H9 (cell line): ENCODE measurements around the gene DOCK1. TPM values are rescaled to one million over a fixed set of nuclear protein-coding genes. Genes with fewer than 3 reads are reported as not detected.
A peak's percentile ranks its signal among the peaks of the same experiment; 100 is the strongest.

ENCODE experiments used
- DNase-seq: peaks from one replicate; pipeline ENCODE4 v3.0.0-alpha.2; 2017
- H2AFZ ChIP-seq: one replicate; pipeline ENCODE4 v1.6.1; 2013; ENCODE audit warnings: mild to moderate bottlenecking, low read length, control low read depth, moderate library complexity
- H2AK5ac ChIP-seq: 2 replicates; pipeline ENCODE4 v1.6.1; 2013; ENCODE audit warnings: low read length, control low read depth, mixed read lengths; ENCODE audit not compliant: insufficient read length
- H2BK120ac ChIP-seq: one replicate; pipeline ENCODE4 v1.6.1; 2013; ENCODE audit warnings: low read depth, mild to moderate bottlenecking, low read length, control low read depth, inconsistent platforms; ENCODE audit not compliant: poor library complexity, severe bottlenecking
- H2BK12ac ChIP-seq: 2 replicates; pipeline ENCODE4 v1.6.1; 2013; ENCODE audit warnings: low read length, control low read depth, mixed read lengths, low read depth; ENCODE audit not compliant: insufficient read length
- H2BK15ac ChIP-seq: 2 replicates; pipeline ENCODE4 v1.6.1; 2013; ENCODE audit warnings: low read depth, low read length, control low read depth
- H2BK20ac ChIP-seq: one replicate; pipeline ENCODE4 v1.6.1; 2013; ENCODE audit warnings: low read depth, mild to moderate bottlenecking, low read length, control low read depth, inconsistent platforms; ENCODE audit not compliant: poor library complexity, severe bottlenecking
- H2BK5ac ChIP-seq: 2 replicates; pipeline ENCODE4 v1.6.1; 2013; ENCODE audit warnings: low read length, control low read depth, mixed read lengths; ENCODE audit not compliant: insufficient read length
- H3K14ac ChIP-seq: 2 replicates; pipeline ENCODE4 v1.6.1; 2013; ENCODE audit warnings: low read length, control low read depth; ENCODE audit not compliant: insufficient read depth
- H3K18ac ChIP-seq: 2 replicates; pipeline ENCODE4 v1.6.1; 2013; ENCODE audit warnings: low read depth, mild to moderate bottlenecking, mixed read lengths, low read length, control low read depth; ENCODE audit not compliant: insufficient read length
- H3K23ac ChIP-seq: 2 replicates; pipeline ENCODE4 v1.6.1; 2013; ENCODE audit warnings: low read length, control low read depth, mixed read lengths, low read depth; ENCODE audit not compliant: insufficient read length
- H3K23me2 ChIP-seq: 2 replicates; pipeline ENCODE4 v1.6.1; 2013; ENCODE audit warnings: low read depth, mild to moderate bottlenecking, mixed read lengths, low read length, control low read depth; ENCODE audit not compliant: insufficient read length, poor library complexity, severe bottlenecking
- H3K27ac ChIP-seq: 2 replicates; pipeline ENCODE4 v1.5.1; 2013; ENCODE audit warnings: low read length, control low read depth, mixed read lengths, low read depth; ENCODE audit not compliant: insufficient read length
- H3K27me3 ChIP-seq: 2 replicates; pipeline ENCODE4 v1.6.1; 2013; ENCODE audit warnings: low read length, control low read depth, inconsistent platforms; ENCODE audit not compliant: insufficient read depth
- H3K4ac ChIP-seq: 2 replicates; pipeline ENCODE4 v1.6.1; 2013; ENCODE audit warnings: low read depth, mild to moderate bottlenecking, control low read depth, inconsistent platforms, low read length, moderate library complexity
- H3K4me1 ChIP-seq: 2 replicates; pipeline ENCODE4 v1.6.1; 2013; ENCODE audit warnings: low read length, control low read depth, inconsistent platforms; ENCODE audit not compliant: insufficient read depth
- H3K4me2 ChIP-seq: 2 replicates; pipeline ENCODE4 v1.6.1; 2013; ENCODE audit warnings: low read length, control low read depth, mixed read lengths; ENCODE audit not compliant: insufficient read length, insufficient read depth
- H3K56ac ChIP-seq: 2 replicates; pipeline ENCODE4 v1.6.1; 2013; ENCODE audit warnings: low read depth, mild to moderate bottlenecking, mixed read lengths, low read length, control low read depth; ENCODE audit not compliant: insufficient read length
- H3K79me1 ChIP-seq: 2 replicates; pipeline ENCODE4 v1.6.1; 2013; ENCODE audit warnings: low read depth, mild to moderate bottlenecking, moderate library complexity, low read length, control low read depth, inconsistent platforms; ENCODE audit not compliant: insufficient read depth, poor library complexity, severe bottlenecking
- H3K79me2 ChIP-seq: 2 replicates; pipeline ENCODE4 v1.6.1; 2013; ENCODE audit warnings: low read length, control low read depth, inconsistent platforms; ENCODE audit not compliant: insufficient read depth
- H3K9ac ChIP-seq: 2 replicates; pipeline ENCODE4 v1.6.1; 2013; ENCODE audit warnings: low read length, control low read depth, mixed read lengths; ENCODE audit not compliant: insufficient read length; ENCODE audit errors: extremely low read depth
- H3K9me3 ChIP-seq: one replicate; pipeline ENCODE4 v1.6.1; 2013; ENCODE audit warnings: low read depth, low read length, inconsistent platforms; ENCODE audit not compliant: control insufficient read depth
- H3T11ph ChIP-seq: one replicate; pipeline ENCODE4 v1.6.1; 2013; ENCODE audit warnings: mild to moderate bottlenecking, low read length, control low read depth, inconsistent platforms
- H4K20me1 ChIP-seq: one replicate; pipeline ENCODE4 v1.6.1; 2013; ENCODE audit not compliant: control insufficient read depth, insufficient read length, insufficient read depth
- H4K5ac ChIP-seq: 2 replicates; pipeline ENCODE4 v1.6.1; 2013; ENCODE audit warnings: low read depth, mild to moderate bottlenecking, mixed read lengths, low read length, control low read depth; ENCODE audit not compliant: insufficient read length
- H4K8ac ChIP-seq: replicated peaks from 2 replicates; pipeline ENCODE4 v1.6.1; 2013; ENCODE audit warnings: low read length, control low read depth, mixed read lengths, low read depth; ENCODE audit not compliant: insufficient read length
- H4K91ac ChIP-seq: 2 replicates; pipeline ENCODE4 v1.6.1; 2013; ENCODE audit warnings: low read depth, mild to moderate bottlenecking, moderate library complexity, mixed read lengths, low read length, control low read depth; ENCODE audit not compliant: insufficient read length
- H3K27ac Mint-ChIP-seq, 3 experiments: 2 replicates in 2 of 3; 3 replicates in 1 of 3; pipeline ENCODE4 v1.8.0; 2020 to 2021; ENCODE audit warnings: mixed read lengths in 3 of 3, mild to moderate bottlenecking in 1 of 3, moderate library complexity in 1 of 3
- H3K27me3 Mint-ChIP-seq: 2 replicates; pipeline ENCODE4 v1.8.0; 2021; ENCODE audit warnings: low read depth, mild to moderate bottlenecking, moderate library complexity, mixed read lengths
- H3K36me3 Mint-ChIP-seq, 3 experiments: 2 replicates in 2 of 3; 3 replicates in 1 of 3; pipeline ENCODE4 v1.8.0; 2020 to 2021; ENCODE audit warnings: low read depth in 3 of 3, mixed read lengths in 3 of 3; ENCODE audit not compliant: insufficient read depth in 1 of 3
- H3K4me1 Mint-ChIP-seq, 2 experiments: 2 replicates each; pipeline ENCODE4 v1.8.0; 2020; ENCODE audit warnings: mixed read lengths in 2 of 2
- H3K4me3 Mint-ChIP-seq, 2 experiments: 2 replicates in 1 of 2; 3 replicates in 1 of 2; pipeline ENCODE4 v1.8.0; 2020 to 2021; ENCODE audit warnings: mild to moderate bottlenecking in 2 of 2, mixed read lengths in 2 of 2, moderate library complexity in 1 of 2
- H3K9me3 Mint-ChIP-seq, 2 experiments: 2 replicates in 1 of 2; 3 replicates in 1 of 2; pipeline ENCODE4 v1.8.0; 2020; ENCODE audit warnings: mild to moderate bottlenecking in 2 of 2, mixed read lengths in 2 of 2, moderate library complexity in 1 of 2
- WGBS: extraction: QIAGEN DNeasy Blood & Tissue Kit; methylation state at CpG from one replicate; pipeline ENCODE4 v1.1.7; 2013; ENCODE audit warnings: missing lambda C conversion rate, low lambda C conversion rate, mixed read lengths; ENCODE audit not compliant: insufficient read length; ENCODE audit errors: extremely low coverage; 5-methylcytosine and 5-hydroxymethylcytosine counted together
- total RNA-seq: library from RNA; stranded (reverse); gene quantifications from 2 replicates; pipeline ENCODE4 v1.2.1, GENCODE V29; 2021
- TF ChIP-seq, protein P1 (sequence below): fragments of 200-600 bp; sonication (generic); conservative IDR thresholded peaks from 3 replicates; pipeline ENCODE4 v1.8.0; 2021; ENCODE audit warnings: antibody characterized with exemption, mild to moderate bottlenecking

Gene DOCK1
- total RNA-seq, 1 experiment from 2014 or later, result 57.0 TPM

DNA sequence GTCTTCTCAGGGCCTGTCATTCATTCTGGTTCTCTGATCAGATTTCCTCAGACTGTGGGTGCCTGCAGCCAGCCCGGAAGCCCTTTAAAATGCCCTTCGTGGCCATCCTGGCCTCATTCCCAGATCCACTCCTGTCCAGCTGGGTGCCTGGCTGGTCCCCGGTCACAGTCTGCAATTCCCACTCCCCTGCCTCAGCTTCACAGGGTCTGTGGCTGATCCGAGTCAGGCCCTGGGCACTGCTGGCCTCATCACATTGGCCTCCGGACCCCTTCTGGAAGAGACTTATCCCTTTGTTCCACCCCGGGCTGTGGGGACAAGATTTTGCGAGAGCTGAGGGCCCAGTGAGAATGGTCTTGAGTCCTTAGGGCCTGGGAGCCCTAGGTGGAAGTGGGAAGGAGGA, 12.1 kb downstream of the DOCK1 start:
- no peaks in the 10 kb centered on the region for H3K23me2 ChIP-seq
- Mint-ChIP-seq H3K27ac (peak overlapping the region; percentile 31 to 89 (median 32); a peak in 3 of 7 replicates), H3K9me3 (0 out of 5 replicates have a peak, but pooled peaks cover 0 to 2% of the 10 kb centered on the region in 2 experiments), H3K4me1 (peaks cover 2 to 14% of the 10 kb centered on the region in 2 experiments), H3K4me3 (no peak overlapping the region), H3K27me3 (no peaks in the 10 kb centered on the region), H3K36me3 (peaks cover 25 to 31% (median 29%) of the 10 kb centered on the region in 3 experiments; a peak in 6 of 7 replicates)
- no peaks in the 10 kb centered on the region for H3K4me1 ChIP-seq
- no peak overlapping the region for H3K4ac ChIP-seq
- TF ChIP-seq, protein P1, sequence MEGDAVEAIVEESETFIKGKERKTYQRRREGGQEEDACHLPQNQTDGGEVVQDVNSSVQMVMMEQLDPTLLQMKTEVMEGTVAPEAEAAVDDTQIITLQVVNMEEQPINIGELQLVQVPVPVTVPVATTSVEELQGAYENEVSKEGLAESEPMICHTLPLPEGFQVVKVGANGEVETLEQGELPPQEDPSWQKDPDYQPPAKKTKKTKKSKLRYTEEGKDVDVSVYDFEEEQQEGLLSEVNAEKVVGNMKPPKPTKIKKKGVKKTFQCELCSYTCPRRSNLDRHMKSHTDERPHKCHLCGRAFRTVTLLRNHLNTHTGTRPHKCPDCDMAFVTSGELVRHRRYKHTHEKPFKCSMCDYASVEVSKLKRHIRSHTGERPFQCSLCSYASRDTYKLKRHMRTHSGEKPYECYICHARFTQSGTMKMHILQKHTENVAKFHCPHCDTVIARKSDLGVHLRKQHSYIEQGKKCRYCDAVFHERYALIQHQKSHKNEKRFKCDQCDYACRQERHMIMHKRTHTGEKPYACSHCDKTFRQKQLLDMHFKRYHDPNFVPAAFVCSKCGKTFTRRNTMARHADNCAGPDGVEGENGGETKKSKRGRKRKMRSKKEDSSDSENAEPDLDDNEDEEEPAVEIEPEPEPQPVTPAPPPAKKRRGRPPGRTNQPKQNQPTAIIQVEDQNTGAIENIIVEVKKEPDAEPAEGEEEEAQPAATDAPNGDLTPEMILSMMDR, result no peak
- no peaks in the 10 kb centered on the region for H3K27me3 ChIP-seq
- H3K9me3 ChIP-seq, result no peaks in the 10 kb centered on the region
- H2BK5ac ChIP-seq, result no peak overlapping the region
- no peak overlapping the region for H3K27ac ChIP-seq
- H3K4me2 ChIP-seq, result no peak overlapping the region
- no peak for DNase-seq
- H4K8ac ChIP-seq, result no peak overlapping the region
- no peak overlapping the region for H4K5ac ChIP-seq
- no peaks in the 10 kb centered on the region for H4K20me1 ChIP-seq
- no peak overlapping the region for H3K9ac ChIP-seq
- H3K79me1 ChIP-seq, result peaks cover 5% of the 10 kb centered on the region
- no peak overlapping the region for H3K18ac ChIP-seq
- no peak overlapping the region for H3T11ph ChIP-seq
- no CpG with 5 or more reads among the region's 7 CpGs for WGBS
- no peak overlapping the region for H2AK5ac ChIP-seq
- no peak overlapping the region for H3K23ac ChIP-seq
- no peak overlapping the region for H3K56ac ChIP-seq
- no peak overlapping the region for H2BK120ac ChIP-seq
- H2BK20ac ChIP-seq, result no peak overlapping the region
- H4K91ac ChIP-seq, result no peak overlapping the region
- no peak overlapping the region for H2BK12ac ChIP-seq
- no peak overlapping the region for H3K14ac ChIP-seq
- peaks cover 16% of the 10 kb centered on the region; the same call in 1 of the 2 replicates for H3K79me2 ChIP-seq
- no peak overlapping the region for H2BK15ac ChIP-seq
- no peak overlapping the region for H2AFZ ChIP-seq
